Naive thymus-derived CD4-positive, alpha-beta T cell (primary cell): ENCODE measurements around the gene LEFTY1. TPM values are rescaled to one million over a fixed set of nuclear protein-coding genes. Genes with fewer than 3 reads are reported as not detected.
"Not testable (repeated sequence)": the region's sequence is repeated elsewhere in the genome, so short reads cannot be mapped to it uniquely, and the experiment has no call there.

ENCODE experiments used
- ATAC-seq: fragments of 150-1000 bp; cut with Tn5 transposase; 2 replicates; pipeline ENCODE4 v1.10.0; 2021; ENCODE audit warnings: mild to moderate bottlenecking, moderate library complexity
- CTCF ChIA-PET: fragments of 350-600 bp; sonication (Branson Sonifier 250); formaldehyde crosslinking; loops from one replicate; lab custom pipeline; 2021; ENCODE audit warnings: antibody characterized with exemption; lab: Charles Lee
- POLR2A ChIA-PET: fragments of 350-600 bp; sonication (Branson Sonifier 250); formaldehyde crosslinking; loops from one replicate; lab custom pipeline; 2021; ENCODE audit warnings: antibody characterized with exemption, inconsistent platforms; lab: Charles Lee
- DNase-seq, 9 donors: peaks; one replicate each; pipeline versions ENCODE4 v3.0.0 to v3.0.0-alpha.2; 2020 to 2022; ENCODE audit warnings: mixed read lengths in 1 of 9
- H3K27ac ChIP-seq: one replicate; pipeline ENCODE4 v1.7.0; 2013; ENCODE audit warnings: mild to moderate bottlenecking, low read depth, low read length, moderate library complexity
- H3K27me3 ChIP-seq, 2 donors: one replicate each; pipeline ENCODE4 v1.7.0; 2013; ENCODE audit warnings: low read length in 2 of 2, mild to moderate bottlenecking in 2 of 2, moderate library complexity in 2 of 2; ENCODE audit not compliant: control insufficient read depth in 2 of 2, insufficient read depth in 2 of 2
- H3K36me3 ChIP-seq, 3 experiments: 1 replicate in 2 of 3; 2 replicates in 1 of 3; pipeline ENCODE4 v1.7.0; 2013; ENCODE audit warnings: low read length in 3 of 3, mild to moderate bottlenecking in 3 of 3, moderate library complexity in 1 of 3; ENCODE audit not compliant: insufficient read depth in 3 of 3, control insufficient read depth in 2 of 3
- H3K4me1 ChIP-seq, 2 donors: one replicate each; pipeline ENCODE4 v1.7.0; 2013; ENCODE audit warnings: low read length in 2 of 2, mild to moderate bottlenecking in 2 of 2, moderate library complexity in 1 of 2; ENCODE audit not compliant: control insufficient read depth in 2 of 2, insufficient read depth in 2 of 2
- H3K4me3 ChIP-seq: 2 replicates; pipeline ENCODE4 v1.7.0; 2013; ENCODE audit warnings: mild to moderate bottlenecking, low read length
- H3K9me3 ChIP-seq, 3 experiments: 1 replicate in 2 of 3; 2 replicates in 1 of 3; pipeline ENCODE4 v1.7.0; 2013; ENCODE audit warnings: low read length in 3 of 3; ENCODE audit not compliant: control insufficient read depth in 2 of 3
- H3K27ac Mint-ChIP-seq, 9 donors: one replicate each; pipeline ENCODE4 v1.8.0; 2020 to 2022; ENCODE audit warnings: mixed read lengths in 9 of 9, mild to moderate bottlenecking in 8 of 9, moderate library complexity in 5 of 9, inconsistent platforms in 2 of 9
- H3K27me3 Mint-ChIP-seq, 5 donors: one replicate each; pipeline ENCODE4 v1.8.0; 2021 to 2022; ENCODE audit warnings: mixed read lengths in 5 of 5, mild to moderate bottlenecking in 1 of 5
- H3K36me3 Mint-ChIP-seq, 5 donors: one replicate each; pipeline ENCODE4 v1.8.0; 2020 to 2022; ENCODE audit warnings: mixed read lengths in 5 of 5, mild to moderate bottlenecking in 3 of 5, inconsistent platforms in 1 of 5
- H3K4me1 Mint-ChIP-seq, 7 donors: one replicate each; pipeline ENCODE4 v1.8.0; 2020 to 2022; ENCODE audit warnings: mixed read lengths in 7 of 7, mild to moderate bottlenecking in 3 of 7, inconsistent platforms in 1 of 7
- H3K4me3 Mint-ChIP-seq, 10 donors: one replicate each; pipeline ENCODE4 v1.8.0; 2020 to 2022; ENCODE audit warnings: mild to moderate bottlenecking in 10 of 10, mixed read lengths in 10 of 10, moderate library complexity in 6 of 10, inconsistent platforms in 2 of 10
- H3K9me3 Mint-ChIP-seq, 11 donors: one replicate each; pipeline ENCODE4 v1.8.0; 2020 to 2022; ENCODE audit warnings: mixed read lengths in 11 of 11, mild to moderate bottlenecking in 4 of 11, inconsistent platforms in 1 of 11, moderate library complexity in 1 of 11
- intact Hi-C, 2 donors: fragments of 100-400 bp; cut with micrococcal nuclease; formaldehyde crosslinking; loops; one replicate each; pipeline ENCODE4 v1.15.1; 2023
- polyA plus RNA-seq, 2 donors: library from polyadenylated mRNA; unstranded; fragments of 300-500 nt; fragmentation: Illumina TruSeq; gene quantifications; one replicate each; pipeline ENCODE4 v1.2.3, GENCODE V29; 2021
- total RNA-seq, 6 experiments: library from RNA in 5 of 6; stranded (reverse) in 5 of 6; gene quantifications; 1 replicate in 5 of 6; 2 replicates in 1 of 6; pipeline ENCODE4 v1.2.3 and lab custom pipeline; 2021 to 2026

Gene LEFTY1
- total and polyA plus RNA-seq, 7 experiments from 2014 or later = 0.84 to 0.85 TPM; not detected in 5

- H3K4me3 Mint-ChIP-seq = peak overlapping the region in 1 of 10 donors; percentile 4
- H3K27ac Mint-ChIP-seq = peak overlapping the region in 8 of 9 donors; percentile 44 to 92 (median 68)
- no peaks in the 10 kb centered on the region for H3K9me3 ChIP-seq
- H3K27me3 ChIP-seq = no peaks in the 10 kb centered on the region
- no peak overlapping the region for H3K4me3 ChIP-seq
- ChIA-PET POLR2A (interaction anchor here (0.9 to 8.4 kb wide), 6 partner anchors 10 to 95 kb away, joined by 3 to 60 read pairs (median 4); partner anchors contain the start of genes SRP9 and TMEM63A), CTCF (no interaction called here)
- peak overlapping the region; percentile 30 for H3K27ac ChIP-seq
- H3K36me3 ChIP-seq = peaks cover 3 to 27% (median 9%) of the 10 kb centered on the region in 3 experiments
- peaks cover 0 to 2% (median 0%) of the 10 kb centered on the region in 11 donors for H3K9me3 Mint-ChIP-seq
- H3K27me3 Mint-ChIP-seq = no peaks in the 10 kb centered on the region
- intact Hi-C loops = no loop called here
- peaks cover 3 to 44% (median 31%) of the 10 kb centered on the region in 7 donors for H3K4me1 Mint-ChIP-seq
- peaks cover 0 to 4% (median 3%) of the 10 kb centered on the region in 5 donors for H3K36me3 Mint-ChIP-seq
- peaks cover 9 to 33% of the 10 kb centered on the region in 2 donors for H3K4me1 ChIP-seq
- DNase-seq = no peak
- ATAC-seq = no peak
These were observed 46.0 kb downstream of the LEFTY1 start for GRCh38 chr1:225842788-225843425.

- Histone ChIP-seq H3K27ac (peak overlapping the region; percentile 58), H3K4me3 (no peak overlapping the region), H3K9me3 (no peaks in the 10 kb centered on the region), H3K36me3 (peaks cover under 1 to 18% (median under 1%) of the 10 kb centered on the region in 3 experiments), H3K4me1 (peaks cover under 1 to 27% of the 10 kb centered on the region in 2 donors), H3K27me3 (no peaks in the 10 kb centered on the region)
- peaks cover 3 to 39% (median 29%) of the 10 kb centered on the region in 7 donors for H3K4me1 Mint-ChIP-seq
- H3K36me3 Mint-ChIP-seq = peaks cover 0 to 3% (median 2%) of the 10 kb centered on the region in 5 donors
- DNase-seq = no peak
- ChIA-PET CTCF (no interaction called here), POLR2A (interaction anchor here (0.6 to 8.4 kb wide), 7 partner anchors 9 to 354 kb away, joined by 3 to 60 read pairs (median 3); partner anchors contain the start of genes SRP9 and TMEM63A)
- peaks cover 0 to 2% (median 0%) of the 10 kb centered on the region in 11 donors for H3K9me3 Mint-ChIP-seq
- peak overlapping the region; percentile 23 to 92 (median 66) for H3K27ac Mint-ChIP-seq
- ATAC-seq = peak; percentile 46
- peak overlapping the region in 2 of 10 donors; percentile 7 to 18 for H3K4me3 Mint-ChIP-seq
- H3K27me3 Mint-ChIP-seq = no peaks in the 10 kb centered on the region
- intact Hi-C loops = no loop called here
These were observed 46.9 kb downstream of the LEFTY1 start for GRCh38 chr1:225842074-225842473.

- Mint-ChIP-seq H3K27me3 (no peaks in the 10 kb centered on the region), H3K36me3 (no peaks in the 10 kb centered on the region), H3K4me1 (peaks cover 3 to 49% (median 30%) of the 10 kb centered on the region in 7 donors), H3K4me3 (peak overlapping the region in 1 of 10 donors; percentile 3), H3K27ac (peak overlapping the region in 8 of 9 donors; percentile 69 to 93 (median 82)), H3K9me3 (peaks cover 0 to 2% (median 0%) of the 10 kb centered on the region in 11 donors)
- Histone ChIP-seq H3K27me3 (no peaks in the 10 kb centered on the region), H3K36me3 (peaks cover 0 to 5% (median 0%) of the 10 kb centered on the region in 3 experiments), H3K4me1 (peaks cover 0 to 27% of the 10 kb centered on the region in 2 donors), H3K27ac (peak overlapping the region; percentile 3), H3K4me3 (no peak overlapping the region), H3K9me3 (no peaks in the 10 kb centered on the region)
- no peak for DNase-seq
- ATAC-seq = no peak
- intact Hi-C loops = no loop called here
- POLR2A ChIA-PET = interaction anchor here (0.8 to 8.4 kb wide), 5 partner anchors 13 to 63 kb away, joined by 3 to 60 read pairs (median 4); partner anchors contain the start of genes SRP9 and TMEM63A
- CTCF ChIA-PET = interaction anchor here (1.0 kb wide), 1 partner anchor 71 kb away, joined by 5 read pairs; no protein-coding TSS in a partner anchor
These were observed 48.2 kb downstream of the LEFTY1 start for GRCh38 chr1:225840713-225841112.

GRCh38 chr1:225840223-225840610 lies 48.7 kb downstream of the LEFTY1 start:
- intact Hi-C loops = no loop called here
- peaks cover 3 to 49% (median 30%) of the 10 kb centered on the region in 7 donors for H3K4me1 Mint-ChIP-seq

GRCh38 chr1:225838793-225839192 lies 50.2 kb downstream of the LEFTY1 start:
- no peak overlapping the region for H3K4me3 Mint-ChIP-seq
- H3K27ac Mint-ChIP-seq = peak overlapping the region in 7 of 9 donors; percentile 48 to 80 (median 68)
- ATAC-seq (no peak), DNase-seq (no peak)
- peaks cover 0 to 49% (median 30%) of the 10 kb centered on the region in 7 donors for H3K4me1 Mint-ChIP-seq
- ChIA-PET POLR2A (interaction anchor here (1.0 to 8.4 kb wide), 5 partner anchors 13 to 71 kb away, joined by 3 to 60 read pairs (median 4); partner anchors contain the start of genes SRP9 and TMEM63A), CTCF (no interaction called here)
- no peaks in the 10 kb centered on the region for H3K9me3 ChIP-seq
- intact Hi-C loops = no loop called here
- H3K36me3 ChIP-seq = no peaks in the 10 kb centered on the region
- peaks cover 0 to 3% (median 0%) of the 10 kb centered on the region in 11 donors for H3K9me3 Mint-ChIP-seq
- no peak overlapping the region for H3K4me3 ChIP-seq
- H3K27ac ChIP-seq = no peak overlapping the region
- H3K36me3 Mint-ChIP-seq = no peaks in the 10 kb centered on the region
- peaks cover 0 to 27% of the 10 kb centered on the region in 2 donors for H3K4me1 ChIP-seq
- no peaks in the 10 kb centered on the region for H3K27me3 ChIP-seq
- H3K27me3 Mint-ChIP-seq = no peaks in the 10 kb centered on the region

More at GRCh38 chr1:225840223-225840610, 48.7 kb downstream of the LEFTY1 start:
- Mint-ChIP-seq H3K27ac (peak overlapping the region in 8 of 9 donors; percentile 69 to 93 (median 82)), H3K36me3 (no peaks in the 10 kb centered on the region), H3K27me3 (no peaks in the 10 kb centered on the region), H3K9me3 (peaks cover 0 to 2% (median 0%) of the 10 kb centered on the region in 11 donors), H3K4me3 (no peak overlapping the region)
- H3K4me1 ChIP-seq = peaks cover 0 to 27% of the 10 kb centered on the region in 2 donors
- no peaks in the 10 kb centered on the region for H3K36me3 ChIP-seq
- DNase-seq (no peak), ATAC-seq (no peak)
- POLR2A ChIA-PET = interaction anchor here (0.6 to 8.4 kb wide), 7 partner anchors 13 to 62 kb away, joined by 3 to 60 read pairs (median 3); partner anchors contain the start of genes SRP9 and TMEM63A
- H3K4me3 ChIP-seq = no peak overlapping the region
- H3K9me3 ChIP-seq = no peaks in the 10 kb centered on the region
- H3K27me3 ChIP-seq = no peaks in the 10 kb centered on the region
- CTCF ChIA-PET = interaction anchor here (1.0 kb wide), 1 partner anchor 71 kb away, joined by 5 read pairs; no protein-coding TSS in a partner anchor
- H3K27ac ChIP-seq = peak overlapping the region; percentile 55

GRCh38 chr1:225836296-225836695 lies 52.6 kb downstream of the LEFTY1 start:
- not testable (repeated sequence) for H3K4me3 Mint-ChIP-seq

More at GRCh38 chr1:225836296-225836695, 52.6 kb downstream of the LEFTY1 start:
- intact Hi-C loops, H3K4me3 ChIP-seq, H3K9me3 ChIP-seq, H3K36me3 Mint-ChIP-seq, H3K36me3 ChIP-seq, ATAC-seq, H3K27me3 ChIP-seq, H3K27me3 Mint-ChIP-seq, H3K9me3 Mint-ChIP-seq, DNase-seq, H3K27ac ChIP-seq: not testable (repeated sequence)
- H3K4me1 ChIP-seq = peaks cover 0 to 20% of the 10 kb centered on the region in 2 donors
- H3K4me1 Mint-ChIP-seq = peaks cover 0 to 39% (median 20%) of the 10 kb centered on the region in 7 donors
- ChIA-PET CTCF (interaction anchor here (0.6 kb wide), 1 partner anchor 61 kb away, joined by 3 read pairs; no protein-coding TSS in a partner anchor), POLR2A (interaction anchor here (1.8 to 3.4 kb wide), 2 partner anchors 8 to 59 kb away, joined by 5 to 10 read pairs; partner anchors contain the start of gene SRP9)
- H3K27ac Mint-ChIP-seq = peak overlapping the region in 4 of 9 donors; percentile 22 to 74 (median 59)
